ENCODE results near the gene MSH2.

Gene MSH2

GRCh38 chr2:47485177-47485576 is 82.2 kb downstream of the MSH2 start:
- no peak for DNase-seq (ENCODE audit: low read depth)
- TF ChIP-seq CTCF (IDR thresholded peaks at IDR 0.05; ENCODE audit: control insufficient read depth, extremely low read depth, insufficient read depth) = no peak
- no peak overlapping the region for H3K4me3 ChIP-seq (ENCODE audit: low read depth, low read length)

- no peak for DNase-seq (ENCODE audit: low read depth)
- TF ChIP-seq CTCF (IDR thresholded peaks at IDR 0.05; ENCODE audit: control insufficient read depth, extremely low read depth, insufficient read depth) = no peak
- H3K4me3 ChIP-seq (ENCODE audit: low read depth, low read length) = no peak overlapping the region
Observed at GRCh38 chr2:47485751-47486300, 82.9 kb downstream of the MSH2 start.

GRCh38 chr2:47486841-47487497 is 84.0 kb downstream of the MSH2 start:
- TF ChIP-seq CTCF (IDR thresholded peaks at IDR 0.05; ENCODE audit: control insufficient read depth, extremely low read depth, insufficient read depth) = no peak
- no peak overlapping the region for H3K4me3 ChIP-seq (ENCODE audit: low read depth, low read length)
- DNase-seq (ENCODE audit: low read depth) = no peak

- no peak for DNase-seq (ENCODE audit: low read depth)
- H3K4me3 ChIP-seq (ENCODE audit: low read depth, low read length) = no peak overlapping the region
- TF ChIP-seq CTCF (IDR thresholded peaks at IDR 0.05; ENCODE audit: control insufficient read depth, extremely low read depth, insufficient read depth) = no peak
Observed at GRCh38 chr2:47487498-47487875, 84.5 kb downstream of the MSH2 start.

- TF ChIP-seq CTCF (IDR thresholded peaks at IDR 0.05; ENCODE audit: control insufficient read depth, extremely low read depth, insufficient read depth) = no peak
- DNase-seq (ENCODE audit: low read depth) = no peak
- no peak overlapping the region for H3K4me3 ChIP-seq (ENCODE audit: low read depth, low read length)
Observed at GRCh38 chr2:47488870-47489584, 86.1 kb downstream of the MSH2 start.

GRCh38 chr2:47490406-47490805 is 87.5 kb downstream of the MSH2 start:
- DNase-seq (ENCODE audit: low read depth) = no peak
- H3K4me3 ChIP-seq (ENCODE audit: low read depth, low read length) = no peak overlapping the region
- TF ChIP-seq CTCF (IDR thresholded peaks at IDR 0.05; ENCODE audit: control insufficient read depth, extremely low read depth, insufficient read depth) = no peak

All from LNCaP clone FGC (cell line).